EH (cell line): ENCODE measurements around the gene DEFB108B.
"Not testable (repeated sequence)": the region's sequence is repeated elsewhere in the genome, so short reads cannot be mapped to it uniquely, and the experiment has no call there.

Experiments
- DNase-seq: peaks from one replicate; pipeline ENCODE4 v3.0.0-alpha.2; 2015; ENCODE audit warnings: low read depth

DEFB108B gene, protein sequence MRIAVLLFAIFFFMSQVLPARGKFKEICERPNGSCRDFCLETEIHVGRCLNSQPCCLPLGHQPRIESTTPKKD

GRCh38 chr11:71832811-71833210, at the start of gene DEFB108B:
Gene DEFB108B (plus strand): TSS chr11:71833200. CDS start chr11:71833200, 0 bp downstream.
- DNase-seq = not testable (repeated sequence)

DNA sequence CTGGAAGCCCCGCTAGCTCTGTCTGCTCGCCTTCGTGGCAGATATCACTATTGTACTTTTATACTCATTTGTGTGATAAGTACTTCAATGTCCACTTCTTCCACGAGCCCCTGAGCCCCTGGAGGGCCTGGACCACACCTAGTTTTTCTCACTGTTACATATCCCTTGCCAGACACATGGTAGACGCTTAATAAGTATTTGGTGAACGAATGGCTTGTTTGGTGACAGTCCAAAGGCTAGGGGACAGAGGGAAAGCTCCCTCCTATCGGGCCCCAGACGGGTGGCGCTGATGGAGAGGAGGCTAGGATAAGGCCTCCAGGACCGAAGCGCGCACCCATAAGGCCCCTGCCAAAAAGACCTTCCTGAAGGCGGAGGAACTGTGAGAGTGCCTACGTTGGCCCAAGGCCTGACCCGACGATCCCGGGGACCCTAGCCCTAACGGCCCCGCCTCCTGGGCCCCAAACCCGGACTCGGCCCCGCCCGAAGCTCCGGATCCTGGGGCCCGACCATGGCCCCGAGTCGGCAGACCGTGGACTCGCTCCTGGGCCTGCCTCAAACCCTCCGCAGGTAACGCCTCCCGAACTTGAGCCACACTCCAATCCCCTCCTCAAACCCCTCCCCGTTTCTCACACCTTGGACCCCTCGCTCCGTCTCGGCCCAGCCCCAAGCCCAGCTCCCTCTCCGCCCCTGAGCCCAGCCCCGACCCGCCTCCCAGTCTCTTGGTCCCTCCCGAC, 46.7 kb upstream of the DEFB108B start:
- DNase-seq = peak; percentile 88

GRCh38 chr11:71786848-71787097, 46.2 kb upstream of the DEFB108B start:
- DNase-seq = peak; percentile 100

GRCh38 chr11:71787098-71787823, 45.7 kb upstream of the DEFB108B start:
- no peak for DNase-seq

GRCh38 chr11:71787824-71788454, 45.1 kb upstream of the DEFB108B start:
- peak; percentile 81 for DNase-seq

GRCh38 chr11:71789444-71790196, 43.4 kb upstream of the DEFB108B start:
- not testable (repeated sequence) for DNase-seq

GRCh38 chr11:71791111-71791510, 41.9 kb upstream of the DEFB108B start:
- DNase-seq = not testable (repeated sequence)

DNA sequence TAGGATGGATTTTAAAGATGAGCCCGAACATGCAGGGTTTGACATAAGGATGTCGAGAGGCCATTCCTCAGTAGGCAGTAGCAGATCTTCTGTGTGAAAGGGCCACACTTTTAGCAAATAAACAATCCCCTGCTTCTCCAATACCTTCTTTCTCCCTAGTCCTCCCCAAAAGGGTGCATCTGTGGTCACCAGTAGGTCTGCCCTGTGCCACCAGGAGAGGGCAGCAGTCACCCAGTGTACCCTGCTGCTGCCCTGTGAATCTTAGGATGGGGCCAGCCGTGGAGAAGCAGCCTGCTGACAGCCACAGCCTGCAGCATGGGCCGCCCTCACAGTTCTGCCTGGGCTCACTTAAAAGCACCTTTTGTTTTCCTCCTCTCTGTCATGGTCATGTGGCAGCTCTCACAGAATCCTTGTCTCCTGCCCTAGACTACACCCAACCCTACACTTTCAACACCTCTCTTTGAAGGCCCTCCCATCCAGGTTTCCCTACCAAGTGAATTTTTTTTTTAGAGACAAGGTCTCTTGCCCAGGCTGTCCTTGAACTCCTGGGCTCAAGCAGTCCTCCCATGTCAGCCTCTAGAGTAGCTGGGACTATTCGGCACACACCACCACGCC, 40.3 kb upstream of the DEFB108B start:
- DNase-seq = peak; percentile 62

- DNase-seq = peak; percentile 95
These were observed 38.5 kb upstream of the DEFB108B start for GRCh38 chr11:71794386-71795040.

DNA sequence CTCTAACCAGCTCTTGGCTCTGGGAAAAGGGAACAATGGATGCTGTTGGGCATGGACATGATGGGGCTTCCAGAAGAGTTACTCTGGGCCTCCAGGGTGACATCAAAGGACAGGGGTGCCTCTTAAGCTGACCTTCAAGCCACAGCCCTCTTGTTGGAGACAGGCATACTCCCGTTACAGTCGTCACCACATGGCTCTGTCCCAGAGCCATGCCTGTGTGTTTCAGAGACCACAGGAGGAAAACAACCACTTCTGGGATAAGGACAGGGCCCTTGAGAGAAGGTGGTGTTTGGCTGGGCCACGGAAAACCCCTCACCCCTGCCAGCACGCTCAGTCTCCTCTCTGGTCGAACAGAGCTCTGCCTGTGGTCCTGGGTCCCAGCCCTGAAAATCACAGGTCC, 37.8 kb upstream of the DEFB108B start:
- DNase-seq = not testable (repeated sequence)

GRCh38 chr11:71796016-71796415, 37.0 kb upstream of the DEFB108B start:
- DNase-seq = not testable (repeated sequence)

DNA sequence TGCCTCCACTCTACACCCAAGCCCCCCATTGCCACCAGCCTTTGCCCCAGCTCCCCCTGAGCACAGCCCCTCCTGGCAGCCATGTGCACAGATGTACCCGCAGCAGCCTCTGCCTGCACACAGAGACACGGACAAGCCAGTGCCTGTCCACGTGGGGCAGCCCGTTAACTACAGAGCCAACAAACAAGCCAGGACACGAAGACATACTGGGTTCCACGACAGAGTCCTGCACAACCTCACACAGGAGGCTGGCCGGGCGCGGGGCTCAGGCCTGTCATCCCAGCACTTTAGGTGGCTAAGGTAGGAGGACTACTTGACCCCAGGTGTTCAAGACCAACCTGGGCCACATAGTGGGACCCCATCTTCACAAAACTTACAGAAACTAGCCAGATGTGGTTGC, 36.2 kb upstream of the DEFB108B start:
- not testable (repeated sequence) for DNase-seq

DNA sequence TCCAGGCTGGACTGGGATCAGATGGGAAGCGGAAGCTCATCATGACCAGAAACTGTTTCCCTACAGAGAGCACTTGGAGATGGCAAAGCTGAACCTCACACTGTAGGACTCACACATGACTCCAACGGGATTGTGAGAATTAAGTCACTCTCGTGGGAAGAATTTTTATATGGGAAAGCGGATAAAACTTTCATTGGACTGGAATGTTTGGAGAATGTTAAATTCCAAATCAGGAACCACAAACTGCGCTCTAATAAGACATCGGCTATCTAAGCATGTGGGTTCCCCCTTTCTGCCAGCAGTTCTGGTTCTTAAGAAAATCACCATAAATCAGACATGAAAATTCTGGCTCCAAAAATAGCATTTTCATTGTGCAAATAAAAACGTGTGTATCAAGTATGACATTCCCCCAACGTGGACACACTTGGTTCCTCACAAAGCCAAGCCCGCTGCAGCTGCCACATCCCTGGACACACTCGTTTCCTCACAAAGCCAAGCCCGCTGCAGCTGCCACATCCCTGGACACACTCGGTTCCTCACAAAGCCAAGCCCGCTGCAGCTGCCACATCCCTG, 33.4 kb upstream of the DEFB108B start:
- DNase-seq = peak; percentile 97

GRCh38 chr11:71800335-71800953, 32.6 kb upstream of the DEFB108B start:
- DNase-seq = peak; percentile 84

DNA sequence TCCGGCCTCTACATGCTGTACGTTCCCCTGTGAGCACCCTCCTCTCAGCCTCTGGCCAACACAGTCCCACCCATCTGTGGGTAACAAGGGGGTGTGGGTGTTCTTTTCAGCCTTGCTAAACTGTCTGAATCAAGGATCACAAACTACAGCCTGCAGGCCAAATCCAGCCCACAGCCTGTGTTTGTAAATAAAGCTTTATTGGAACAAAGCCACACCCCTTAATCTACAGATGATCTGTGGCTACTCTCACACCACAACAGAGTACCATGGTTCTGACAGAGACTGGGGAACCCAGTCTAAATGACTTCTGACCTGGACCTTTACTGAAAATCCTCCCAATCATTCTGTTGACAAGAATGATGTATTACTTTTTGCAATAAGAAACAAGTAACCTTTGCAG, 32.0 kb upstream of the DEFB108B start:
- DNase-seq = not testable (repeated sequence)

DNA sequence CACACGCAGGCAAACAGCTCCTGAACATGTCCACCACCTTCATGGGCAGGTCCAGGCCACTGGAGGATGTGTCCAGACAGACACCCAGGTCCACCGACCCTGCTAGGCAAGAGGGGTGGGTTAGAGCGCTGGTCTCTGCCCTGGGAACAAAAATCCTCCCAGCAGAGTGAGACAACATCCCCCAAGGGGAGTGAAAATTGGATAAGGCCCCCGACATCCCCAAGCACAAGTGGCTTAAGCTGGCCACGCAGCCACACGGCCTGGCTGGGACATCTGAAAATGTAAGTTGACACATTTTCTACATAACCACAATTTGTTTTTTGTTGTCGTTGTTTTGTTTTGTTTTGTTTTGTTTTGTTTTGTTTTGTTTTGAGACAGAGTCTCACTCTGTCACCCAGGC, 30.1 kb upstream of the DEFB108B start:
- not testable (repeated sequence) for DNase-seq

- not testable (repeated sequence) for DNase-seq
These were observed 28.6 kb upstream of the DEFB108B start for GRCh38 chr11:71804158-71804947.

- DNase-seq = peak; percentile 70
These were observed 20.5 kb upstream of the DEFB108B start for GRCh38 chr11:71812529-71812928.
